Hematopoietic multipotent progenitor cell treated with erythropoietin and hydrocortisone succinate and interleukin-3 and kit ligand, for 17 days (in vitro differentiated cells): ENCODE data around the gene C3orf18.
A peak's percentile ranks its signal among the peaks of the same experiment; 100 is the strongest.
"Not testable (repeated sequence)": the region's sequence is repeated elsewhere in the genome, so short reads cannot be mapped to it uniquely, and the experiment has no call there.

ENCODE experiments used
- DNase-seq: peaks from one replicate; pipeline ENCODE4 v3.0.0-alpha.2; 2015; ENCODE audit warnings: low spot score

C3orf18 gene

DNA sequence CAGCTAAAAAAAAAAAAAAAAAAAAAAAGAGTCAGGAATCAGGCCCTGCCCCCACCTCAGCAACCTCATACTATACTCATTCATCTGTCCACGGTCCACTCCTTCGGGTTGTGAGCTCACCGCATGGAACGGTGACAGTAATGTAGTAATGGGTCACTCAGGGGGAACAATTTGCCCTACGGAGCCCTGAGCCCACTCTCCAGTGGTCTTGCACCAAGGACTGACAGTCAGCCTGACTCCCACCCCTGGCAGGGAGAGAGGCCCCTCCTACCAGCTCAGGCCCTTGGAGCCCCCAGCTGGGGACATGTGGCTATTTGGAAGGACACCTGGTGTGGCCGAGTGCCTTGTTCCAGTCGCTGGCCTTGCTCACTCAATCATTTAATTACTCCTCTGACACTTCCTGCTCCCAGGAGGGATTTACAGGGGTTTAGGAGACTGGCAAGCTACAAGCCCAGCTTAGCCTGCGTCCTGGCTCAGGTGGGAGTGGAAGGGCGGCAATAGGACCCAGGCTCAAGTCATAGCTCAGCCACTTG, 44.2 kb downstream of the C3orf18 start:
- DNase-seq, result no peak

DNA sequence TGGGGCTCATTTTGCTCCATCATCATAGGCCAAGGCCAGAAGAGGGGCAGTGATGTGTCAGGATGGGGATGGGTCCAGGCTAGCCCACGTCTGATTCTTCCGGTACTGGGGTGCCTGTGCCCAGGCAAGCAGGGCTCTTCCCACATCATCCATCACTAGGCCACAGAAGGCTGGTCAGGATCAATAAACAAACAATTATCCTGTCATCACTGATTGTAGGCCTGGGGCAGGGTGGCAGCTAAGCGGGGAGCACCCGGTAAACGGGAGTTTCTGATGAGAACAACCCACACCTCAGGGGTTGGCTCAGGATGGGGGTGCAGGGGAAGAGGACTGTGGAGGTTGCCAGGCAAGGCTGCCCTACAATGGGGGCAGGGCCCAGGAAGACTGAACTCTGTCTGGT, 46.0 kb downstream of the C3orf18 start:
- DNase-seq, result no peak

GRCh38 chr3:50520849-50521248, 46.7 kb downstream of the C3orf18 start:
- DNase-seq, result no peak

GRCh38 chr3:50519471-50520089, 48.0 kb downstream of the C3orf18 start:
- DNase-seq, result peak; percentile 84

GRCh38 chr3:50518436-50518835, 49.1 kb downstream of the C3orf18 start:
- DNase-seq, result no peak

DNA sequence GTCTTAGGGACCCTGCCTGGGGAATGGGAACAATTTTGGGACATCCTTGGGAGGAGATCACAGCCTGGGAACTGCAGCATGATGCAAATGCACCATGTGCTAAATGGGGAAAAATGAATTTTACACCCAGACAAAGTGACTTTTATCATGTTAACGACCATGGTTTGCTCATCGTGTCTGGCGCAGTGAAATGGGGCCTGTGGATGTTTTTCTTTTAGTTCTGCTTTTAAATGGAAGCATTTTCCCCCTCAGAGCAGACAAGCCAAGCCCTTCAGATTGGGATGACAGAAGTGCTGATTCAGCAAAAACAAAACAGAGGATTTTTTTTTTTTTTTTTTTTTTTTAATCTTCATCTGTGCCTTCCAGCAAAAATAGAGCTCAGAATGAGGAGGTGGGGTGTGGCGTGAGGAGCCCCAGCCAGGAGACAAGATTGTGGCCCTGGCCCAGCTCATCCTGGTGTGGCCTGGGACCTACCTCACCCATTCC, 49.8 kb downstream of the C3orf18 start:
- DNase-seq, result no peak

DNA sequence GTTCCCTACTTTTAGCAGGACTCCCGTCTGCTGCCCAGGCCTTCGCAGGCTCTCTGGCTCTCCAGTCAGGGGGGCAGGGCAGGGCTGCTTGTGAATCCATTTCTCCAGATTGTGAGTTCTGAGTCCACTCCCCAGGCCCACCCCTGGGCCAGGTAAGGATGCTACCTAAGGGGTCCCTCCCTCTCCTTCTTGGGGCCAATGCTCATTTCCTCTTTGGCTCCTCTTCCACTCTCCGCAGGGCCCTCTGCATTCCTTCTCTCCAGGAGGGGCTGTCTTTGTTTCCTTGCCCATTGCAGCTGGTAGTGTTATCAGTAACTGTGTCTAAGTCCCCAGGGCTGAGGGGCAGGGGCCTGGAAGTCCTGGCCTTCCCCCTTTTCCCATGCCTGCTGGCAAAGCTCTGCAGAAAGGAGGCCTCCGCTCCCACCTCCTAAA, 51.1 kb downstream of the C3orf18 start:
- DNase-seq, result no peak

DNA sequence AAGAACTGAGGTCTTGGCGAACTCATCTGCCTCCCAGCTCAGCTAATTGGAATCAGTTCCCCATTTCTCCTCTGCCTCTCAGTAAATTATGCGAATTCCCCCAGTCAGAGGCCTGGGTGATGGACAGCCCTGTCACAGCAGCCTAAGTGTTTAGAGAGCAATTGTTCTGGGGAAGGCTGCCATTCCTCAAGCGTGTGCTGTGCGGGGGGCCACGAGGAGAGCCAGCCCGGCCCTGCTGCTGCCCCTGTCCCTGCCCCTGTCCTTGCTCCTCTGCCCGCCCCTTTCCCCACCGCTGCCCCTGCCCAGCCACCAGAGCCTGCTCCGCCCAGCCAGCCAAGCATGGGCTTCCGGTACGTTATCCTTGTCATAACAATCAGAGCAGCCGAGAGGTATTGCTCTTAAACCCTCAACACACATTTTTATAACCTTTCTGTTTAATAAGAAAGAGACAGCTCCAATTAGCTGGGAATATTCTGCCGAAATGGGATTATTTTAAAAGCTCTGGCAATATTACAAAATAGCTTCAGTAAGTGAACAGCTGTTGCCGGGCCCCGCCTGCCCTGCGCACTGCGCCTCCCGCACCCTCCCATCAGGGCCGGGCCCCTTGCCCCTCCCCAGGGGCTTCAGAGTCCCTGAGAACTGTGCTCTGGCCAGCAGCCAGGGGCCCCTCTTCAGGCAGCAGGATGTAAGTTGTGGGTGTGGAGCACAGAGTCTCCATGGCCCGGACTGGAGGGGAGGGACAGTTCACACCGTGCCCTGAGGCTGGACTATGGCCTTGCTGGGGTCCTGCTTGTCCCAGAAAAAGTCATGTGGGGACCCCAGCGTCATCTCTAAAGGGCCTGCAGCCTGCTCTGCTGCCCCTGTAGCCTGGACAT, 51.7 kb downstream of the C3orf18 start:
- DNase-seq, result no peak

DNA sequence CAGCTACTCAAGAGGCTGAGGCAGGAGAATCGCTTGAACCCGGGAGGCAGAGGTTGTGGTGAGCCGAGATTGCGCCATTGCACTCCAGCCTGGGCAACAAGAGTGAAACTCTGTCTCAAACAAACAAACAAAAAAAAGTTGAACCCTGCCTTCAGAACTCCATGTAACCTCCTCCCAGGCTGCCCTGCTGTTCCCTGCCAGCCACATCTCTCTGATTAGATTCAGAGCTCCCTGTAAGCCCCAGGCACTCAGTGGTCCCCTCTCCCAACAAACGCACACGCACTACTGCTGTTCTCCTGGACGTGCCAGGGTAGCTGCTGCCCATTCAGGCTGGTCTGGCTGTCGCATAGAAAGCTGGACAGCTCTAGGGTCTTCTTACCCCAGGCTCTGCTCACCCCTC, 54.6 kb downstream of the C3orf18 start:
- DNase-seq, result not testable (repeated sequence)

- DNase-seq, result no peak
These were observed 55.4 kb downstream of the C3orf18 start for GRCh38 chr3:50512131-50512530.

GRCh38 chr3:50510325-50510724, 57.2 kb downstream of the C3orf18 start:
- DNase-seq, result no peak

GRCh38 chr3:50509715-50510114, 57.8 kb downstream of the C3orf18 start:
- no peak for DNase-seq

GRCh38 chr3:50508821-50509220, 58.7 kb downstream of the C3orf18 start:
- DNase-seq, result no peak
